22Rv1 (cell line): ENCODE data around the gene HAGH.

Experiments used
- H3K27ac ChIP-seq: fragments of 450-650 bp; 2 replicates; pipeline ENCODE4 v1.5.1; 2017
- CTCF ChIP-seq: fragments of 450-650 bp; IDR thresholded peaks from 2 replicates; pipeline ENCODE4 v1.5.1; 2017; ENCODE audit warnings: mild to moderate bottlenecking
- ZFX ChIP-seq: fragments of 450-650 bp; IDR thresholded peaks from 2 replicates; pipeline ENCODE4 v1.6.1; 2017; ENCODE audit warnings: antibody characterized with exemption, borderline replicate concordance

Gene HAGH

GRCh38 chr16:1828645-1829410 lies 2.2 kb upstream of the HAGH start:
- H3K27ac ChIP-seq = no peak overlapping the region
- TF ChIP-seq CTCF = no peak
- no peak for TF ChIP-seq ZFX

GRCh38 chr16:1825864-1826690 lies 548 bp downstream of the HAGH start:
- peak overlapping the region; percentile 82 for H3K27ac ChIP-seq
- TF ChIP-seq CTCF = 0 out of 2 replicates have a peak, but pooled peaks have one; percentile 7
- TF ChIP-seq ZFX = no peak

- no peak for TF ChIP-seq ZFX
- no peak for TF ChIP-seq CTCF
- H3K27ac ChIP-seq = peak overlapping the region; percentile 82; the same call in 1 of the 2 replicates
Observed at GRCh38 chr16:1825381-1825863, 1.2 kb downstream of the HAGH start.

GRCh38 chr16:1823821-1824220 lies 2.8 kb downstream of the HAGH start:
- H3K27ac ChIP-seq = no peak overlapping the region
- TF ChIP-seq ZFX (no peak), CTCF (no peak)

- TF ChIP-seq ZFX (no peak), CTCF (no peak)
- no peak overlapping the region for H3K27ac ChIP-seq
Observed at GRCh38 chr16:1822801-1823200, 3.8 kb downstream of the HAGH start.

GRCh38 chr16:1821861-1822611 lies 4.6 kb downstream of the HAGH start:
- no peak overlapping the region for H3K27ac ChIP-seq

More at GRCh38 chr16:1821861-1822611, 4.6 kb downstream of the HAGH start:
- TF ChIP-seq ZFX (no peak), CTCF (no peak)
